ENCODE measurements around the gene ITGAD.

DNA sequence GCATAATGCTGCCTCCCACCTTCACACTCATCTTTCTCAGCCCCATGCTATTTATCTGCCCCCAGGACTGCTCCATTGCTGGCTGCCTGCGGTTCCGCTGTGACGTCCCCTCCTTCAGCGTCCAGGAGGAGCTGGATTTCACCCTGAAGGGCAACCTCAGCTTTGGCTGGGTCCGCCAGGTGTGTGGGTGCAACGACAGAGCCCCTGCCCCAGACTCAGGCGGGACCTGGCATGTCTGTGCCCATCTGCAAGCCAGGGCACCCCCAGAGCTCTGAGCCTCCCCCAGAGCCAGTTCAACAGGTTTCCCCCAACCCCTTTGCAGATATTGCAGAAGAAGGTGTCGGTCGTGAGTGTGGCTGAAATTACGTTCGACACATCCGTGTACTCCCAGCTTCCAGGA, 12.9 kb upstream of the ITGAD start:
- TF ChIP-seq, protein P1, sequence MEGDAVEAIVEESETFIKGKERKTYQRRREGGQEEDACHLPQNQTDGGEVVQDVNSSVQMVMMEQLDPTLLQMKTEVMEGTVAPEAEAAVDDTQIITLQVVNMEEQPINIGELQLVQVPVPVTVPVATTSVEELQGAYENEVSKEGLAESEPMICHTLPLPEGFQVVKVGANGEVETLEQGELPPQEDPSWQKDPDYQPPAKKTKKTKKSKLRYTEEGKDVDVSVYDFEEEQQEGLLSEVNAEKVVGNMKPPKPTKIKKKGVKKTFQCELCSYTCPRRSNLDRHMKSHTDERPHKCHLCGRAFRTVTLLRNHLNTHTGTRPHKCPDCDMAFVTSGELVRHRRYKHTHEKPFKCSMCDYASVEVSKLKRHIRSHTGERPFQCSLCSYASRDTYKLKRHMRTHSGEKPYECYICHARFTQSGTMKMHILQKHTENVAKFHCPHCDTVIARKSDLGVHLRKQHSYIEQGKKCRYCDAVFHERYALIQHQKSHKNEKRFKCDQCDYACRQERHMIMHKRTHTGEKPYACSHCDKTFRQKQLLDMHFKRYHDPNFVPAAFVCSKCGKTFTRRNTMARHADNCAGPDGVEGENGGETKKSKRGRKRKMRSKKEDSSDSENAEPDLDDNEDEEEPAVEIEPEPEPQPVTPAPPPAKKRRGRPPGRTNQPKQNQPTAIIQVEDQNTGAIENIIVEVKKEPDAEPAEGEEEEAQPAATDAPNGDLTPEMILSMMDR (conservative IDR thresholded peaks at IDR 0.05; ENCODE audit: low read depth in 2 of 2): no peak
- TF ChIP-seq EZH2phosphoT487 (IDR thresholded peaks at IDR 0.05; ENCODE audit: unreplicated experiment) (no peak), JUNB (IDR thresholded peaks at IDR 0.05; ENCODE audit: unreplicated experiment) (no peak), POLR2AphosphoS5 (IDR thresholded peaks at IDR 0.05; ENCODE audit: low read depth) (no peak), EZH2 (IDR thresholded peaks at IDR 0.05; ENCODE audit: low read depth, unreplicated experiment) (no peak), ZNF114 (CRISPR knock-in tag; IDR thresholded peaks at IDR 0.05) (no peak), CREB1 (CRISPR knock-in tag; IDR thresholded peaks at IDR 0.05; ENCODE audit: low read depth) (no peak), ZNF331 (CRISPR knock-in tag; IDR thresholded peaks at IDR 0.05; ENCODE audit: low read depth) (no peak), NANOG (IDR thresholded peaks at IDR 0.05; ENCODE audit: borderline replicate concordance) (no peak), STAT1 (IDR thresholded peaks at IDR 0.05; ENCODE audit: unreplicated experiment) (no peak)
- TF ChIP-seq, protein P2, sequence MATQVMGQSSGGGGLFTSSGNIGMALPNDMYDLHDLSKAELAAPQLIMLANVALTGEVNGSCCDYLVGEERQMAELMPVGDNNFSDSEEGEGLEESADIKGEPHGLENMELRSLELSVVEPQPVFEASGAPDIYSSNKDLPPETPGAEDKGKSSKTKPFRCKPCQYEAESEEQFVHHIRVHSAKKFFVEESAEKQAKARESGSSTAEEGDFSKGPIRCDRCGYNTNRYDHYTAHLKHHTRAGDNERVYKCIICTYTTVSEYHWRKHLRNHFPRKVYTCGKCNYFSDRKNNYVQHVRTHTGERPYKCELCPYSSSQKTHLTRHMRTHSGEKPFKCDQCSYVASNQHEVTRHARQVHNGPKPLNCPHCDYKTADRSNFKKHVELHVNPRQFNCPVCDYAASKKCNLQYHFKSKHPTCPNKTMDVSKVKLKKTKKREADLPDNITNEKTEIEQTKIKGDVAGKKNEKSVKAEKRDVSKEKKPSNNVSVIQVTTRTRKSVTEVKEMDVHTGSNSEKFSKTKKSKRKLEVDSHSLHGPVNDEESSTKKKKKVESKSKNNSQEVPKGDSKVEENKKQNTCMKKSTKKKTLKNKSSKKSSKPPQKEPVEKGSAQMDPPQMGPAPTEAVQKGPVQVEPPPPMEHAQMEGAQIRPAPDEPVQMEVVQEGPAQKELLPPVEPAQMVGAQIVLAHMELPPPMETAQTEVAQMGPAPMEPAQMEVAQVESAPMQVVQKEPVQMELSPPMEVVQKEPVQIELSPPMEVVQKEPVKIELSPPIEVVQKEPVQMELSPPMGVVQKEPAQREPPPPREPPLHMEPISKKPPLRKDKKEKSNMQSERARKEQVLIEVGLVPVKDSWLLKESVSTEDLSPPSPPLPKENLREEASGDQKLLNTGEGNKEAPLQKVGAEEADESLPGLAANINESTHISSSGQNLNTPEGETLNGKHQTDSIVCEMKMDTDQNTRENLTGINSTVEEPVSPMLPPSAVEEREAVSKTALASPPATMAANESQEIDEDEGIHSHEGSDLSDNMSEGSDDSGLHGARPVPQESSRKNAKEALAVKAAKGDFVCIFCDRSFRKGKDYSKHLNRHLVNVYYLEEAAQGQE (IDR thresholded peaks at IDR 0.05; ENCODE audit: unreplicated experiment): no peak
- TF ChIP-seq, protein P3, sequence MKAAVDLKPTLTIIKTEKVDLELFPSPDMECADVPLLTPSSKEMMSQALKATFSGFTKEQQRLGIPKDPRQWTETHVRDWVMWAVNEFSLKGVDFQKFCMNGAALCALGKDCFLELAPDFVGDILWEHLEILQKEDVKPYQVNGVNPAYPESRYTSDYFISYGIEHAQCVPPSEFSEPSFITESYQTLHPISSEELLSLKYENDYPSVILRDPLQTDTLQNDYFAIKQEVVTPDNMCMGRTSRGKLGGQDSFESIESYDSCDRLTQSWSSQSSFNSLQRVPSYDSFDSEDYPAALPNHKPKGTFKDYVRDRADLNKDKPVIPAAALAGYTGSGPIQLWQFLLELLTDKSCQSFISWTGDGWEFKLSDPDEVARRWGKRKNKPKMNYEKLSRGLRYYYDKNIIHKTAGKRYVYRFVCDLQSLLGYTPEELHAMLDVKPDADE (IDR thresholded peaks at IDR 0.05): no peak

Measured in GM23338 (cell line).